ENCODE measurements around the gene BFSP1.
A peak's percentile ranks its signal among the peaks of the same experiment; 100 is the strongest.

The BFSP1 gene

GRCh38 chr20:17515053-17515452, 16.1 kb downstream of the BFSP1 start:
- peaks cover 13% of the 10 kb centered on the region for H3K27me3 Mint-ChIP-seq
- peaks cover 9% of the 10 kb centered on the region for H3K4me1 Mint-ChIP-seq
- H3K9me3 Mint-ChIP-seq, result no peaks in the 10 kb centered on the region
- ATAC-seq (no peak), DNase-seq (no peak)
- H3K4me3 Mint-ChIP-seq, result no peak overlapping the region
- no peak overlapping the region for H3K27ac Mint-ChIP-seq

DNA sequence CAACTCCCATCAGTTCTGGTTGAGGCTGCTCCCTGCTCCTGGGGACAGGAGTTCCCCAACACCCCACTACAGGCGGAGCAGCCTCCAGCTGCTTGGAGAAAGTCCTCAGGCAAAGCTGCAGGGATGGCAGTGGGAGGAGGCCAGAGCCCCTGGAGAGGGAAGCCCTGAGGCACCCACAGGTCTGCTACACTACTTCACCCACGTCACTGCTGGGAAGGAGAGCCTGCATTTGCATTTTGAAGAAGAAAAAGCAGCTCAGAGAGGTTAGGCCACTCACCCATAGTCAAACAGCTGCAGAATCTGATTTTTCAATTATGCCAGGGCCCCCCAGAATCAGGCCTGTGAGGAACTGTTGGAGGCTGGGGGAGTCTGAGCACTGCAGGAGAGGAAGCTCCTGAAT, 17.2 kb downstream of the BFSP1 start:
- Mint-ChIP-seq H3K9me3 (no peaks in the 10 kb centered on the region), H3K4me3 (no peak overlapping the region), H3K4me1 (peaks cover 9% of the 10 kb centered on the region), H3K27me3 (peaks cover 18% of the 10 kb centered on the region), H3K27ac (no peak overlapping the region)
- ATAC-seq, result no peak
- no peak for DNase-seq

- H3K4me3 Mint-ChIP-seq, result no peak overlapping the region
- DNase-seq, result peak in 1 of 2 donors; percentile 34
- no peaks in the 10 kb centered on the region for H3K9me3 Mint-ChIP-seq
- peaks cover 23% of the 10 kb centered on the region for H3K4me1 Mint-ChIP-seq
- peaks cover 28% of the 10 kb centered on the region for H3K27me3 Mint-ChIP-seq
- H3K27ac Mint-ChIP-seq, result no peak overlapping the region
- ATAC-seq, result peak; percentile 64
These were observed 19.8 kb downstream of the BFSP1 start for GRCh38 chr20:17511401-17511800.

DNA sequence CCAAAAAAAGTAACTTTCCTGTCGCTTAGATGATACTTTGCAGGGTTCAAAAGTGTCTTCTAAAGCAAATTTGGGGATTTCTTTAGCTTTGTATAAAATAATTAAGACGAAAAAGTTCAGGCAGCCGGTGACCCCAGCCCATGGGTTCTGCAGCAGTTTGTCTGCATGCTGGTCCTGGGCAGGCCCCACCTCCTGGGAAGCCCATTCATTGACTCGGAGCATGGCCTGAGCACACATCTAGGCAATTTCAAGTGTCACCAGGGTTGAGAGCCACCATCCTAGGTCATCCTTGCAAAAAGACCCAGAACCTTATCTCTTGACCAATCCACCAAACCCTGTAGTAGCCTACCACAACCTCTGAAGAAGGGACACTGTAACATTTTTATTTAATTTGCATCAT, 20.6 kb downstream of the BFSP1 start:
- Mint-ChIP-seq H3K27ac (no peak overlapping the region), H3K4me3 (no peak overlapping the region), H3K4me1 (peaks cover 29% of the 10 kb centered on the region), H3K9me3 (no peaks in the 10 kb centered on the region), H3K27me3 (peaks cover 28% of the 10 kb centered on the region)
- no peak for ATAC-seq
- DNase-seq, result no peak

- Mint-ChIP-seq H3K27me3 (peaks cover 35% of the 10 kb centered on the region), H3K27ac (no peak overlapping the region), H3K9me3 (no peaks in the 10 kb centered on the region), H3K4me3 (no peak overlapping the region), H3K4me1 (peaks cover 47% of the 10 kb centered on the region)
- ATAC-seq, result no peak
- DNase-seq, result no peak
These were observed 22.4 kb downstream of the BFSP1 start for GRCh38 chr20:17508756-17509155.

- Mint-ChIP-seq H3K4me3 (no peak overlapping the region), H3K27me3 (peaks cover 26% of the 10 kb centered on the region), H3K9me3 (no peaks in the 10 kb centered on the region), H3K4me1 (peaks cover 50% of the 10 kb centered on the region), H3K27ac (no peak overlapping the region)
- DNase-seq (no peak), ATAC-seq (no peak)
These were observed 23.6 kb downstream of the BFSP1 start for GRCh38 chr20:17507531-17507930.

DNA sequence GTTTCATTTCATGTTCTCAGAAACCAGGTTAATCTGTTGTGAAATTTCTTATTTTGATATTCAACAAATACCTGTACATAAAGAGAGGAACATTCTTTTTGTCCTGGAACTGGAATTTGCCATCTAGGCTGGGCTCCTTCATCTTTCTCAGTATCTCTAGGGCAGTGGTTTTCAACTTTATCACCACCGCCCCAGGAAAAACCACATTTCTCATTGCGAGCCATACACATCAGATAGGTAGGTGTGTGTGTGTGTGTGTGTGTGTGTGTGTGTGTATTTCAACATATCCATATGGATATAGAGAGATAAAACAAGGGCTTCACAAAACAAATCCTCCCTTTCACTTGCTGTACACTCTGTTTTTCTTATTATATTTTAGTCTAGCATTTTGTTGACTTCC, 24.1 kb downstream of the BFSP1 start:
- Mint-ChIP-seq H3K27me3 (peaks cover 30% of the 10 kb centered on the region), H3K4me3 (peak overlapping the region; percentile 27 to 41), H3K27ac (peak overlapping the region in 1 of 2 donors; percentile 83), H3K9me3 (no peaks in the 10 kb centered on the region), H3K4me1 (peaks cover 50% of the 10 kb centered on the region)
- DNase-seq (no peak), ATAC-seq (no peak)

DNA sequence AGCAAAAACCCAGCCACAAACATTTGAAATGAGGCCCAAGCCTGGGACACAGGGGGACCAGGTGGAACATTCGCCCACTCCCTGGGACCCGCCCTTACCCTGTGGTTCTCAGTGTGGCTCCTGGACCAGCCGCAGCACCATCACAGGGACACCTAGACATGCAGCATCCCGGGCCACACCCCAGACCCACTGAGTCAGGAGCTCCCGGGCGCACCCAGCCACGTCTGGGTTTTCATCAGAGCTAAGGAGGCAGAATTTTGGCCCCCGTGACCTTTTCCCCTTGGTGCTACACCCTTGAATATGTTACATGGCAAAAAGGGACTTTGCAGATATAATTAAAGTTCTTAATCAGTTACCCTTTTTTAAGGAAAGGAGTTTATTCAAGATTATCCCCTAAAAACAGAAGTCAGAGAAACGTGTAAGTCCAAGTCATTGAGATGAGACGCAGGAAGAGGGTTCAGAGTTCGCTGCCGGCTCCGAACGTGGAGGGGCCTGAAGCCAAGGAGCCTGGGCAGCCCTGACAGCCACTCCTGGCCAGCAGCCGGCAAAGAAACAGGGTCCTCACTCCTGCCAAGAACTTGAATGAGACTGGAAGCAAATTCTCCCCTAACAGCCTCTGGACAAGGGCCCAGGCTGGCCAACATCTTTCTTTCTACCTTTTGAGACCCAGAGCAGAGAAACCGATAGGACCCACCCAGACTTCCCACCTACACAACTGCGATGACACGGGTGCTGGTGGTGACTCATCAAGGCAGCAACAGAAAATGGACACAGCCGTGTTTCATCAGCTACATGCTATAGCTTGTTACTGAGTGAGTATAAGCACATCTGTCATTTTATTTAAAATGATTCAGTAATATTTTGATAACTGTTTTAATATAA, 25.3 kb downstream of the BFSP1 start:
- ATAC-seq (peak; percentile 77), DNase-seq (peak; percentile 53 to 71)
- Mint-ChIP-seq H3K4me1 (peaks cover 42% of the 10 kb centered on the region), H3K27ac (peak overlapping the region; percentile 80 to 89), H3K4me3 (peak overlapping the region; percentile 89 to 91), H3K9me3 (no peaks in the 10 kb centered on the region), H3K27me3 (peaks cover 38% of the 10 kb centered on the region)

DNA sequence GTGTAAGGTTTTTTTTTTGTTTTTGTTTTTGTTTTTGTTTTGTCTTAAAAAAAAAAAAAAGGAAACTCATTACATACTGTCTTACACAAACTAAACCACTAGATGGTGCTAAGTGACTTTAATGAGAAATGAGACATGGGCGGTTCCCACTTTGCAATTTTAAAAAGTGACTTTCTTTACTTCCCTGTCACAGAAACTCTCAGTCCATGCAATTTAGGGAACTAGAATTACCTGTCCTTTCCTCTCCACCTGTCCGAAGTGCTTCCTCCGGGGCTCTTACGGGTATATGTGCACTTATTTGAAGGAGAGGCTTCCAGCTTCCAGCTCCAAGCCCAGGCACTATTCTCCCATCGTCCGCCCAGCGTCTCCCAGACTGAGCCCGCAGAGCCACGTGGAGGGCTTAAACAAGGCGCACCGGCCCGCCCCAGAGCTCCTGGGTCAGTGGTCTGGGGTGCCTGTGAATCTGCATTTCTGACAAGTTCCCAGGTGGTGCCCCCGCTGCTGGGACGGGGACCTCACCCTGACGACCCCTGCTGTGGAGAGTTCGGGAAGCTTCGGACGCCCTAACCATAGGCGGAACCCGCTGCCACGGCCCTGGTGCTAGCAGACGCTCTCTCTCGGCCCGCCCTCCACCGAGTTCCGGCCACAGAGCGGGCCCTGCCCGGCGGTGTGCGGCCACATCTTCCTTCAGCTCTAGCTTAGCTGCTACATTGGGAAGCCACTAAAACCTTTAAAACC, 26.1 kb downstream of the BFSP1 start:
- DNase-seq (peak; percentile 60 to 73), ATAC-seq (peak; percentile 80)
- Mint-ChIP-seq H3K27ac (peak overlapping the region; percentile 80 to 89), H3K4me3 (peak overlapping the region; percentile 89 to 91), H3K4me1 (peaks cover 40% of the 10 kb centered on the region), H3K27me3 (peaks cover 35% of the 10 kb centered on the region), H3K9me3 (no peaks in the 10 kb centered on the region)

DNA sequence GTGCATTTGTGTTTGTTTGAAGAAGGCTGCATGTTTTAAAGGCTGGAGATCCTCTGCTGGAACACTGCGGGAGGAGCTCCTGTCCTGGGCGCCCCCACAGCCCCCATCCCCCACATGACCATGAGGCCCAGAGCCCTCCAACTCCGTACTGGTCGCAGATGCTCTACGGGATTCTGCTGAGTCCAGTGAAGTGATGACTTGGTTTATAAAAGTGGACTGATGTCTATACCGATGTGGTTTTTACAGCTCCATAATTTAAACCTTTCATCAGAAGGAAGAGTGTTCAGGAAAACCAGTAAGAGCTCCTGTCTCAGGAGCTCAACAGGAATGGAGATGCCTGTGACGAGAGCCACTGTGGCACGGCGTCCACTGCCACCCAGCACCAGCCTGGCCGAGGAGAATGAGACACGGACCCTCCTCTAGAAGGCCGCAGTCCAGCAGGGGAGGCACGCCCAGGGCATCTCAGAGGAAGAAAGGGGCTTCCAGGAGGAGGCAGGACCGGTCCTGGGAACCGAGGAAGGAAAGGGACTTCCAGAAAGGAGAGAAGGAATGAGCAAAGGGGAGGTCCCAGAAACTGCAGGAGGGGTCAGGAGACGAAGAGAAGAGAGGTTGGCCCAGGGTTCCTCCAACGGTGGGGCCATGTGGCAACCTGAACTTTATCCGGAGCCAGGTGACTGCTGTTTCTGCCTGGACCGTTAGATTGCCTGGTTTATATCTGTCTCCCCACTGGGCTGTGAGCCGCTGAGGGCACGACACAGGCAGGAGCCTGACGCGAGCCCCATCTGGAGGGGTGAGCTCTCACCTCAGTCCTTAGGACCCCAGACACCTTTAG, 26.9 kb downstream of the BFSP1 start:
- Mint-ChIP-seq H3K4me1 (peaks cover 40% of the 10 kb centered on the region), H3K27me3 (peaks cover 30% of the 10 kb centered on the region), H3K9me3 (no peaks in the 10 kb centered on the region), H3K4me3 (peak overlapping the region; percentile 89 to 91), H3K27ac (peak overlapping the region; percentile 57 to 89)
- ATAC-seq, result peak; percentile 10
- DNase-seq, result peak; percentile 20 to 24

- Mint-ChIP-seq H3K27ac (no peak overlapping the region), H3K27me3 (peaks cover 30% of the 10 kb centered on the region), H3K4me1 (peaks cover 40% of the 10 kb centered on the region), H3K9me3 (no peaks in the 10 kb centered on the region), H3K4me3 (no peak overlapping the region)
- DNase-seq (no peak), ATAC-seq (no peak)
These were observed 27.7 kb downstream of the BFSP1 start for GRCh38 chr20:17503301-17504065.

- Mint-ChIP-seq H3K27me3 (peaks cover 21% of the 10 kb centered on the region), H3K4me1 (peaks cover 34% of the 10 kb centered on the region), H3K4me3 (no peak overlapping the region), H3K27ac (no peak overlapping the region), H3K9me3 (no peaks in the 10 kb centered on the region)
- ATAC-seq (no peak), DNase-seq (no peak)
These were observed 29.1 kb downstream of the BFSP1 start for GRCh38 chr20:17502105-17502504.

DNA sequence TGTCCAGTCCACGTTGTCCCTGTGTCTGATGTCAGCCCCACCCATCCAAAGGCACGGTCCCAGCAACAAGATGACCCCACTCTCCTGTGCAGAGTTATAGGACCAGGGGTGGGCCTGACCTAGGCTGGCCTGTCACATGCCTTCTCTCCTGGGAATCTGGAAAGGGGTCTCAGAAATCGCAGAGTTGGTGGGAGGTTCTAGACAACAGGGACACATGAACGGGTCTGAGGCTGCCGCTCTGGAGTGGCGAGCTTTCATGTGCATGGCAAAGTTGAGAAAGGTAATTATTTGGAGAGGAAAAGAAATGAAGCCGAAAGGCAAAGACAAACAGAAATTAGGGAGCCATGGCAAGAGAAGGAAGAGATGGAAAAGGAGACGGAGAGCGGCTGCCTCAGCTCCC, 29.5 kb downstream of the BFSP1 start:
- no peak overlapping the region for H3K4me3 Mint-ChIP-seq

GRCh38 chr20:17500826-17501225, 30.4 kb downstream of the BFSP1 start:
- Mint-ChIP-seq H3K4me1 (peaks cover 23% of the 10 kb centered on the region), H3K4me3 (no peak overlapping the region), H3K9me3 (no peaks in the 10 kb centered on the region), H3K27me3 (peaks cover 20% of the 10 kb centered on the region), H3K27ac (no peak overlapping the region)
- ATAC-seq (no peak), DNase-seq (no peak)

More for the DNA sequence above, 29.5 kb downstream of the BFSP1 start:
- H3K27ac Mint-ChIP-seq, result no peak overlapping the region
- ATAC-seq (no peak), DNase-seq (no peak)
- H3K4me1 Mint-ChIP-seq, result peaks cover 30% of the 10 kb centered on the region
- peaks cover 20% of the 10 kb centered on the region for H3K27me3 Mint-ChIP-seq
- no peaks in the 10 kb centered on the region for H3K9me3 Mint-ChIP-seq

GRCh38 chr20:17500271-17500670, 30.9 kb downstream of the BFSP1 start:
- H3K27me3 Mint-ChIP-seq, result peaks cover 20% of the 10 kb centered on the region
- H3K27ac Mint-ChIP-seq, result no peak overlapping the region
- no peak overlapping the region for H3K4me3 Mint-ChIP-seq
- no peaks in the 10 kb centered on the region for H3K9me3 Mint-ChIP-seq
- ATAC-seq (no peak), DNase-seq (no peak)
- peaks cover 18% of the 10 kb centered on the region for H3K4me1 Mint-ChIP-seq
